Epidermal melanocyte (primary cell): ENCODE data around the gene LDB3.
A peak's percentile ranks its signal among the peaks of the same experiment; 100 is the strongest.

ENCODE experiments used
- DNase-seq: peaks from one replicate; pipeline ENCODE4 v3.0.0; 2011; ENCODE audit warnings: low spot score; ENCODE audit not compliant: insufficient read length

Gene LDB3

DNA sequence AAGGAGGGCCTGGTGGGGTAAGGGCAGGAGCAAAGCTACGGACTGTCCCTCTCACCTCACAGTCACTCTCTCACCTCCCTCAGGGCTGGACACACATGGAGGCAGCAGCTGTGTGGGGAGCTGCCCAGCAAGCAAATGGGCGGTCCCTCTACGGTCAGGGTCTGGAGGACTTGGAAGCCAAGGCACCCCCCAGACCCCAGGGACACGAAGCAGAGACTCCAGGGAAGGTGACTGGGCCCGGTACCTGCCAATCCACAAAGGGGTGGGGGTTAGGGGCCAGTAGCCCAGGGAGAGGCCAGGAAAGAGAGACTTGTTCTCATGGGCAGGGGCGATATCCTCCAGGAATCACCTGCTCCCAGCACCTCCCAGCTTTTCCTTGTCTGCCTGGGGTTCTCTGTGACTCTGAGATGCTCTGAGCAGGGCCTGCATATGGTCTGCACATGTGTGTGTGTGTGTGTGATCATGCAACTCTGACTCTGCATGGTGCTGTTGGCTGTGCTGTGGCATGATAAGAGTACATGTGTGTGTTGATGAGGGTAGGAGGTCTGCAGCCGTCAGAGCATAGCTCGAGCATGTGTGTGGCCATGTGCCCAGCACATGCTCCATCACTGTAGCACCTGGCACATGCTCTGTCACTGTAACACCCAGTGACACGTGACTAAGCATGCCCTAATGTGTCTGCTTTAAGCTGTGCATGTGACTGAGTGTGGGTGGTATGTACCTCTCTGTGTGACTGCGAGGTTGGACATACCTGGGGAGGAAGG, 4.6 kb upstream of the LDB3 start:
- DNase-seq, result no peak

GRCh38 chr10:86664341-86665217, 3.7 kb upstream of the LDB3 start:
- DNase-seq, result no peak

GRCh38 chr10:86665218-86665607, 3.1 kb upstream of the LDB3 start:
- no peak for DNase-seq

DNA sequence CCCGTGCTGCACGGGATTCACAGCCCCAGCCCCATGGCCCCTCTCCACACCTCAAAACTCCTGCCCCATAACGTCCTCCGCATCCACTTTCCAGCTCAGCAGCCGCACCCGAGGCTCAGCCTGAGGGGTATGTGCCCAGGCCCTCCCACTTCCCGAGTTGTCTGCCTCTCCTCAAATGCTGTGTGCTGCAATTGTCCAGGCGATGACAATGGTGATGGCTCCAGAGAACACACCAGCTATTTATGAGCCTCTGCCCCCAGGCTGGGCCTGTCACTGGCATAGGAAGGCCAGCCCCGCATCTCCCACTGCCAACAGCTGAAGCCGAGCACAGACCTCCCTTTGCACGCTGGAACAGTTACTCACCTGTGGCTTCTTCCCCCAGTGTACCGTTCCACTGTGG, 2.4 kb upstream of the LDB3 start:
- no peak for DNase-seq

- DNase-seq, result no peak
Measured at GRCh38 chr10:86666538-86666937, 1.8 kb upstream of the LDB3 start.

DNA sequence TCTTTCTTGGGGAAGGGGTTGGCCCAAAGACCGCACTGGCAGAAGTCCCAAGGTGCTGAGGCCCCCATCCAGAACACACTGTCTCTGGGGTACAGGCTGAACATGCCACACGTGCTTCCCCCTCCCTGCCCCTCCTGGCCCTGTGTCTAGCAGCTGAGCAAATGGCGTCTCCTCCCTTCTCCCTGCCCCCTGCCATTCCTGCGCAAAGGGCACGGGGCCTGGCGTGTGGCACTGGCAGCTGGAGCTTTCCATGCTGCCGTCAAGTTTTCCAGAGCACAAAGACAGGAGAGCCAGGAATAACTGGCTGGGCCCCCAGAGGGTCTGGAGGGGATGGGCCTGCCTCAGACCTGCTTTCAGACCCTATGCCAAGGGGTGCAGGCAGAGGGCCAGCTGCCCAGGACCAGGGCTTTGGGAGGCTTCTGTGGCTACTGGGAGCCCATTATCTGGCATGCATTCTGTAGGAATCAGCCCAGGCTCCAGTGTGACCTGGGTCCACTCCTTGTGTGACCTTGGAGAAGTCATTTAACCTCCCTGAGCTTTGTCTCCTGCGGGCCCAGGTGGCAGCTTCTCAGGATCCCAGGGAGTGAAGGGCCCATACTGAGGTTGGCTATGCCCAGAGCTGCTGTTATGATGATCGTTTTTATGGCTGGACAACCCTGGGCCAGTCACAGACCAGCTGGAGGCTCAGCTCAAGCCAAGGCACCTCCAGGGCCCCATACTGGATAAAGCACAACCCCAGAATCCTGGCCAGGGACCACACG, 710 bp upstream of the LDB3 start:
- no peak for DNase-seq

- no peak for DNase-seq
Measured at GRCh38 chr10:86670290-86670811, 2.0 kb downstream of the LDB3 start.

- no peak for DNase-seq
Measured at GRCh38 chr10:86670876-86671275, 2.6 kb downstream of the LDB3 start.

- no peak for DNase-seq
Measured at GRCh38 chr10:86671419-86671818, 3.1 kb downstream of the LDB3 start.

GRCh38 chr10:86671985-86672710, 3.8 kb downstream of the LDB3 start:
- DNase-seq, result peak; percentile 65

GRCh38 chr10:86673216-86673826, 5.0 kb downstream of the LDB3 start:
- DNase-seq, result no peak

GRCh38 chr10:86673827-86674581, 5.7 kb downstream of the LDB3 start:
- DNase-seq, result no peak

GRCh38 chr10:86674912-86675311, 6.6 kb downstream of the LDB3 start:
- no peak for DNase-seq

GRCh38 chr10:86677374-86677773, 9.1 kb downstream of the LDB3 start:
- no peak for DNase-seq

- DNase-seq, result peak; percentile 89
Measured at GRCh38 chr10:86678999-86679792, 10.9 kb downstream of the LDB3 start.

DNA sequence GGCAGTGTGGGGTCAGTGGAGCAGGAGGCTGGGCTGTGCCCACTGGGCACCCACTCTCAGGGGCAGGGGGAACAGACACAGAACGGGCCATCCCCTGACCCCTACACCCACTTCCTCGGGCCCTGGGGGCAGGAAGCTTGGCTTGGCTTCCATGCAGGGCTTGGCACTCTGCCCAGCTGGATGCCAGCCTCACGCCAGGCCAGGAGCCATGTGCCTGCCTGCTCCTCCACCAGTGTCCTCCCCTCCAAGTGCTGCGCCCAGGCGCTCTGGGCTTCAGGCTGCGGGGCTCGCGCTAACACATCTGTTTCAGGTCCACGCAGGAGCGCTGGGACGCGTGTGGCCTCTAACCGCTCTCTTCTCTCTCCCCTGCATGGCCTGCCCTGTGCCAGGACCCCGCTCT, 12.7 kb downstream of the LDB3 start:
- no peak for DNase-seq

DNA sequence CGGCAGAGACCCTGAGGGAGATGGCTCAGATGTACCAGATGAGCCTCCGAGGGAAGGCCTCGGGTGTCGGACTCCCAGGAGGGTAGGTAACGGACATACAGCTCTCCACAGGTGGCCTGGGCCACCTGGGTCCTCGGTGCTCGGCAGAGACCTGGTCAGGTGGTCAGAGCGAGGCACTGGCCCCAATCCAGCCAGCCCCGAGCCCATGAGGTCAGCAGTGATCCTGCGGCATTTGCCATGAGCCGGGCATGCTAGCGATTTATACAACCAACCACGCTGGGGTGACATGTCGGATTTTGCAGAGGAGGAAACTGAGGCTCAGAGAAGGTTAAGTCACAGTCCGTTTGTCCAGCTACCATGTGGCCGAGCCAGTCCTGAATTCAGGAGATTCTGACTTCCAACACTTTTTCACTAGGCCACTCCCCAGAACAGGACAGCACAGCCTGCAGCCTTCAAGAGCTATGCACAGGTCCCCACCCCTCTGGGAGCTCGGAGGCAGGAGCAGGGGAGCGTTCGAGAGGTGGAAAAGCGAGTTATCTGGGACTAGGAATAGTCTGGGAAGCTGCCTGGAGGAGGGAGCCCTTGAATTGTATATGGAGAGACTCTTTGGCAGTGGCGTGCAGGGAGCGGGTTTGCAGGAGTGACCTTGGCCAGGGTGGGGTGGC, 13.5 kb downstream of the LDB3 start:
- DNase-seq, result no peak

DNA sequence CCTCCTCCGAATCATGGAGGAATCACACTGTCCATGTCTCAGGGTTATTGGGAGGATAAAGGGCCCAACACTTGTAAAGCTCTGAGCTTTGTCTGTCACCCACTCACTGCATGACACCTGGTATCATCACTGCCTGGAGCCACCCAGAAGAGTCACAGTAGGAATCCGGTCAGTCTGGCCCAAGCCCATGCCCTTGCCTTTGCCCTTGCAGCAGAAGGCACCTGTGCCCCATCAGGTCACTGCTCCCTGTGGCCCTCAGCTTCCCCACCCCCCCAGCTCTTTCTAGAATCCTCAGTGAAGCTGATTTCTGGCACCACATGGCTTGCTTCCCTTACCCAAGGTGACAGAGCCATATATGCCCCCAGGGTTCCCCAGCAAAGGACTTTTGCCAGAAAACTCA, 14.4 kb downstream of the LDB3 start:
- no peak for DNase-seq
